SIG-M5 treated with dmso at 0.1 percent for 504 hours (cell line): ENCODE measurements around the gene CSN1S1.
A peak's percentile ranks its signal among the peaks of the same experiment; 100 is the strongest.
"Not testable (repeated sequence)": the region's sequence is repeated elsewhere in the genome, so short reads cannot be mapped to it uniquely, and the experiment has no call there.

Experiments used
- DNase-seq: peaks from one replicate; lab custom pipeline; 2025; ENCODE audit not compliant: unreplicated experiment; lab: John Stamatoyannopoulos, UW

The CSN1S1 gene

DNA sequence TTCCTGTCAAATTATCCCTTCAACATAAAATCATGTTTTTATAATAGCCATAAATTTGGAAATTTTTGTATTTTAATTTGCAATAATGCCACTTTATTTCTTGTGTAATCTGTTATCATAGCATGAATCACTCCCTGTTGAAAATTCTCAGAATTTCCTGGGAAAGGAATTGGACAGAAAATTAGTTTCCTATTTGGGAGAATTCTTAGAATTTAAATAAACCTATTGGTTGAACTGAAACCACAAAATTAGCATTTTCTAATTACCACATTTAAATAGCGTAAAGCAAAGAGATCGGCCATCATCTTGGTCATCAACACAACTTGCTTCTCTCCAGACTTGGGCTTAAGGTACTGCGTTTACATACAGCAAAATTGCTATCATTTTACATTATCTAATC, at the start of gene CSN1S1:
Gene CSN1S1 (plus strand): TSS at position 301 of the 400 bp plus-strand sequence. CDS start 1,488 bp downstream, outside the sequence.
- no peak for DNase-seq

- peak; percentile 30 for DNase-seq
These were observed 49.6 kb upstream of the CSN1S1 start for GRCh38 chr4:69881173-69881773.

- DNase-seq: no peak
These were observed 48.7 kb upstream of the CSN1S1 start for GRCh38 chr4:69882150-69882549.

DNA sequence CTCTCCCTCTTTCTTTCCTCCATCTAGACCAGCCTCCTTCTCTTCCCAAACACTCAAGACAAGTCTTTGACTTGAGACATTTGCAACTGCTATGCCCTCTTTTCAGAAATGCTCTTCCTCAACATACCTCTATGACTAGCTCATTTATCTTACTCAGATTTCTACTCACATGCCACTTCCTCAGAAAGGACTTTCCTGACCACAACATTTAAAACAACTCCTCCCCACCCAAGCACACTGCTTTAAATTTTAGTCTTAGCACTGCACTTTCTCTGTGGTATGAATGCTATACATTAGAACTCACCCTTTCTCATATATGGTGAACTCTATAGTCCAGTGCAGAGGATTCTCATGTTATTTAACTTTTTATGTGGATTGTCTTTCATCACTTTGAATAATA, 42.5 kb upstream of the CSN1S1 start:
- no peak for DNase-seq

DNA sequence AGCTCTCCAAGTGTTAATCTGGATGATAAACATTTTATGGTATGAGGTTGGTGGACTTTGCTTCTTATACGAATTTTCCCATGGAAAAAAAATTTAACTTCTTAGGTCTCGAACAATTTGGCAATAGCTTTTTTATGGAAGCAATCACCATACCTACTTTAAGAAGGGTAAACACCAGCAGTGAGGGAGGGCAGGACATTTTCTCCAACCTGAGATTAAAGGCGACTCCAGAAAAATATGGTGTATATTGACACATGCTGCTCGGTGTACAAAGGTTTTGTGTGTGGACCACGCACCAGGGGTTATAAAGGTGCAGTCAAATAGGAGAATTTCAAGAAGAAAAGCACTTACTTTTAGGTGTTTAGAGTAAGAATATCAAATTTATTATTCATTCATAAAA, 36.7 kb upstream of the CSN1S1 start:
- DNase-seq: no peak

DNA sequence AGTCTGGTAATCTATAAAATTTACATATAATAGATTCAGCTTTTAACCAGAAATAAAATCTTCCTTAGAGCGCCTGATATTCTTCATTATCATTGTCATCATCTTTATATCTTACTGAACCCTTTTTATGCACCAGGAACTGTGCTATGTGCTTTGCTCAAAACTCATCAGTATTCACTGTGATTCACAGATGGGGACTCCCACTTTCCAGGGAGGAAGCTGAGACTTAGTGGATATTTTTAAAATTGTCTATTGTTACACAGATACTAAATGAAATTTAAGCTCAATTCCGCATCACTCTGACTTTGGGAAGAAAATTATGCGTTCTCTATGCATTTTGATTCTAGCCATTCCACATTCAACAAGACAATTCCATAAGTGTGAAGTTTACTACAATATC, 36.1 kb upstream of the CSN1S1 start:
- no peak for DNase-seq

- DNase-seq: peak; percentile 26
These were observed 34.2 kb upstream of the CSN1S1 start for GRCh38 chr4:69896530-69897116.

GRCh38 chr4:69907151-69907550, 23.7 kb upstream of the CSN1S1 start:
- DNase-seq: no peak

DNA sequence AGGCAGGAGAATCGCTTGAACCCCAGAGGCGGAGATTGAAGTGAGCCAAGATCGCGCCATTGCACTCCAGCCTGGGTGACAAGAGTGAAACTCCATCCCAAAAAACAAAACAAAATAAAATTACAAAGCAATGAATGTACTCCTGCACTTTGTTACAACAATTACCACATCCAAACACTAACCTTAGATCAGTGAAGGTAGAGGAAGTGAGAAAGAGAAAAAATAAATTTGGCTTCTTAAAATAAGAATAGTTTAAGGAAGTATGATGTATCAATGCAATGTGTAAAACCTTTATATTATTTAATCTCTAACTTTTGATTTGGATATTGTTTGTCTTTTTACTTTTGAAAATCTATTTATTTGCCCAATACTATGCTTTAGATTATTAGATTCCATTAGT, 21.7 kb upstream of the CSN1S1 start:
- peak; percentile 0 for DNase-seq

DNA sequence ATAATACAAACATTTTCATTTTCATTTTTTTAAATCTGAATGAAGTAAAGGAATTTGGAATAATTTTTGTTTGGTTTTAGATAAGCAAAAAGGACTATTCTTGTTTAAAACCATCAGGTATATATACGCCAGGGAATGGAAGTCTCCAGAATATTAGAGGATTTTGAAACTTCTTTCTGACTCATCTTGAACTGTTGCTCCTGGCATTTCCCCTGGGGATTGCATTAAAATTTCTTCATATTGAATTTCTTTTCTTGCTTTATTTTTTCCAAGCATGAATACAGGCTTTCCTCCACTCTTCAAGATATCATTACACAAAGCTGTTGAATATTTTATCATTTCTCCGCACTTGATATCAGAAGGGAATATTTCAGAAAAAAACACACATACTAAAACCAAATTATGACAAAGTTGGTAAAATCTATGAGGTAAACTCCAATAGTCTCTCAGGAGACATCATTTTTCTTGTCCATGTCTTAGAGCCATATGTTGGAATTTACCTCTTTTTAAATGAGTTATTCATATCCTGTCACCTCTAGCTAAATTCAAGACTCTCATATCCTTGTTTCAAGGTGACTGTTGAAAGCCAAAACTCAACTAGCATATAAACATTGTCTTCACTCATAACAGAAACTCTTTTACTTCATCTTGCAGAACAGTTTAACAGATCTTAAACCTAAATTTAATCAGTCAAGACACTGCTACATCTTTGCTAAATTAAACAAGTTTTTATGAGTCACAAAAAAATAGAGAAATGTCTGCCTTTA, 20.7 kb upstream of the CSN1S1 start:
- DNase-seq: no peak

DNA sequence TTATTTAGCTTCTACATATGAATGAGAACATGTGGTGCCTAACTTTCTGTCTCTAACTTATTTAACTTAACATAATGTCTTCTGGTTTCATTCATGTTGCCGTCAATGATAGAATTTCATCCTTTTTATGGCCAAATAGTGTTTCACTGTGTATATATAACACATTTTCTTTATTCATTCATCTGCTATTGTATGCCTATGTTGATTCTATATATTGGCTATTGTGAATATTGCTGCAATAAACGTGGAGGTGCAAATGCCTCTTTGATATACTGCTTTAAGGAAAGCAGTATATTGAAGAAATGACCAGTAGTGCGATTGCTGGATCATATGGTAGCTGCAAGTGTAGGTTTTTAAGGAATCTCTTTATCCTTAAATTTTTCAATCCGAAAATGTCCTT, 10.0 kb upstream of the CSN1S1 start:
- DNase-seq: no peak

DNA sequence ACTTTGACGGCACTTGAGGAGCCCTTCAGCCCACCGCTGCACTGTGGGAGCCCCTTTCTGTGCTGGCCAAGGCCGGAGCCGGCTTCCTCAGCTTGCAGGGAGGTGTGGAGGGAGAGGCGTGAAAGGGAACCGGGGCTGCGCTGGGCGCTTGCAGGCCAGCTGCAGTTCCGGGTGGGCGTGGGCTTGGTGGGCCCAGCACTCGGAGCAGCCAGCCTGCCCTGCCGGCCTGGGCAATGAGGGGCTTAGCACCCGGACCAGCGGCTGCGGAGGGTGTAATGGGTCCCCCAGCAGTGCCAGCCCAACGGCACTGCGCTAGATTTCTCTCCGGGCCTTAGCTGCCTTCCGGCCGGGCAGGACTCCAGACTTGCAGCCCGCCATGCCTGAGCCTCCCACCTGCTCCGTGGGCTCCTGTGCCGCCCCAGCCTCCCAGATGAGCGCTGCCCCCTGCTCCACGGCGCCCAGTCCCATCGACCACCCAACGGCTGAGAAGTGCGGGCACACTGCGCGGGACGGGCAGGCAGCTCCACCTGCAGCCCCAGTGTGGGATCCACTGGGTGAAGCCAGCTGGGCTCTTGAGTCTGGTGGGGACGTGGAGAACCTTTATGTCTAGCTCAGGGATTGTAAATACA, 7.0 kb upstream of the CSN1S1 start:
- not testable (repeated sequence) for DNase-seq

GRCh38 chr4:69934150-69934549, 3.3 kb downstream of the CSN1S1 start:
- DNase-seq: no peak

- DNase-seq: no peak
These were observed 5.7 kb downstream of the CSN1S1 start for GRCh38 chr4:69936566-69936965.

DNA sequence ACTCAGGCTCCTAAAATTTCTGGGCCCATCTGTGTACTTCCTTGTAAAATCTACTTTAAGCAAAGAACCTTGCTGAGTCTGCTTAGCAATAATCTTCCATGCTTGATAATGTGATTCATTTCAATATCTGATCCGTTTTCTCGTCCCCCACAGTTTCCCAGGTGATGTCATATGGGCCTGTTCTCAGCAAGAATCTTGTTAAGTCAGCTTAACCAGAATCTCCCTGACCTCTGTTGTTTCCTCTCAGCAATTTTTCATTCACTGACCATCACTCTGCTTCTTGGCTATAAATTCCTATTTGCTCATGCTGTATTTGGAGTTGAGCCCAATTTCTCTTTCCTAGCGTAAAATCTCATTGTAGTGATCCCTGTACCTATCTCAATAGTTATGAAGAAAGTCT, 20.7 kb downstream of the CSN1S1 start:
- DNase-seq: no peak

GRCh38 chr4:69957209-69957608, 26.3 kb downstream of the CSN1S1 start:
- no peak for DNase-seq

GRCh38 chr4:69965628-69966027, 34.8 kb downstream of the CSN1S1 start, which contains the start of gene CSN2:
Gene CSN2 (minus strand): TSS chr4:69965728. CDS start chr4:69960995, 4,733 bp downstream.
- no peak for DNase-seq

- no peak for DNase-seq
These were observed 39.2 kb downstream of the CSN1S1 start for GRCh38 chr4:69970071-69970470.

GRCh38 chr4:69974631-69975030, 43.8 kb downstream of the CSN1S1 start:
- DNase-seq: no peak

DNA sequence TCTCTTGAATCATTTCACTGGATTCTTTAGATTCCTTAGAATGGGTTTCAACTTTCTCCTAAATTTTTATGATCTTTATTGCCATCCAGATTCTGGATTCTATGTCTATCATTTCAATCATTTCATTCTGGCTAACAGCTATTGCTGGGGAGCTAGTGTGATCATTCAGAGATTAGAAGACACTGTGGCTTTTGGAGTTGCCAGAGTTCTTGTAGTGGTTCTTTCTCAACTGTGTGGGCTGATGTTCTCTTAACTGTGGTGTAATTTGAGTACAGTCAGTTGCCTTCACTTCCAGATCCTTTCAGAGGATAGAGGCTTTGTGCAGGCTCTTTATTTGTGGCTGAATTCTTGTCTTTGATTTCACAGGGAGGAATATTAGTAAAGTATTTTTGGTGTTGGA, 46.7 kb downstream of the CSN1S1 start:
- no peak for DNase-seq

DNA sequence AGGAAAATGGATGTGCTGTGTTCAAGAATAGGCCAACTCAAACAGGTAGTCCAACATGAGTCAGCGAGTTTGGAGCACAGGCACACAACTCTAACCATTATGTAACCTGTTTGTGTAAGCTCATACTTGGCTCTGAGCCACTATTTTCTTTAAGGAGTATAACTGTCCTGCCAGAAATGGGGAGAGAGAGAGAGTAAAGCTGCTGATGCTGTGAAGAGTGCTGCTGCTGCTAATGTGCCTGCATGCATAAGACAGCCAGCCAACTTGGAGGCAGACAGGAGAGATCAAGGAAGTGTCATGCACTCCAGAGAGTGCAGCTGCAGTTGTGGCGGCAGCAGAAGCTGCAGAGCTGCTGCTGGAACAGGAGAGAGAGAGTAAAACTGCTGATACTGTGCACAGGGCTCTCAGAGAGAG, 53.2 kb downstream of the CSN1S1 start:
- DNase-seq: no peak

DNA sequence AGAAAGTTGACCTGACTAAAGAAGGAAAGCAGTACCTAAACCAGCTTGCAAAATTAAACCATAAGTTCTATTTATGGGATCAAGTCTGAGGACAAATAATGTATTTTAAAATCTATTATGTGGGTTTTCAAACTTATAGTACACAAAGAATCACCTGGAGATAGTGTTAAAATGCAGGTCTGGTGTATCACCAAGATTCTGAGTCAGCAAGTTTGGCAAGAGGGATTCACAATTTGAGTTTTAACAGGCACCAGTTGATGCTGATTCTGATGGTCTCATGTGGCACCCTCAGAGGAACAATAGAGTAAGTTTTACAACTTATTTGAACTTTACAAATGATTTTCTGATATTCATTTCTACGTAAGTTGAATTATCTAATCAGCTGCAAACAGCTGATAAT, 55.8 kb downstream of the CSN1S1 start:
- DNase-seq: no peak
